ENCODE results near the gene ADSS1. TPM values are rescaled to one million over a fixed set of nuclear protein-coding genes. Genes with fewer than 3 reads are reported as not detected.
A peak's percentile ranks its signal among the peaks of the same experiment; 100 is the strongest.

ADSS1 gene
- total RNA-seq, 1 donor from 2014 or later: 5.5 TPM

DNA sequence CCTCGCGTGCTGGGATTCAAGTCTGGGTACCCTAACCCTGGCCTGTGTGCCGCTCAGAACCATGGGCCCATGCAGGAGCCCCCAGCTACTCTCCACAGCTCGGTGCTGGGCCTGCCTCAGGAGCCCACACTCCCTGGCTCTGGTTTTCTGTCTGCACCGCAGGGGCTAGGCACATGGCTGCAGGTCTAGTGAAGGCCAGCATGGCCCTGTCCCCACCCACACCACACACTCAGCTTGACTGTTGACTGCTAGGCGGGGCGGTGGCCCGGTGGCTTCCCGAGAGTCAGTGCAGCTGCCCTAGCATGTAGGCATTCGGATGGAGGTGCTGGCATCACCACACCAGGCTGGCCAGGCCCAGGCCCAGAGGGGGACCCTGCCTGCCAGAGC is 26.7 kb upstream of the ADSS1 start:
- DNase-seq (no peak), ATAC-seq (peak; percentile 7)
- intact Hi-C loops (cut with DNase I): no loop called here
- H3K36me3 ChIP-seq: peaks cover 10% of the 10 kb centered on the region
- H3K27ac ChIP-seq: no peak overlapping the region
- no peak for TF ChIP-seq CTCF (IDR thresholded peaks at IDR 0.05)
- no peaks in the 10 kb centered on the region for H3K27me3 ChIP-seq
- no peaks in the 10 kb centered on the region for H3K9me3 ChIP-seq
- H3K4me1 ChIP-seq: peaks cover 53% of the 10 kb centered on the region
- no peak overlapping the region for H3K4me3 ChIP-seq

- Histone ChIP-seq H3K36me3 (peaks cover 17% of the 10 kb centered on the region), H3K4me1 (peaks cover 47% of the 10 kb centered on the region), H3K27ac (no peak overlapping the region), H3K9me3 (no peaks in the 10 kb centered on the region), H3K27me3 (no peaks in the 10 kb centered on the region), H3K4me3 (no peak overlapping the region)
- TF ChIP-seq CTCF (IDR thresholded peaks at IDR 0.05): no peak
- DNase-seq (no peak), ATAC-seq (peak; percentile 52)
- intact Hi-C loops (cut with DNase I): no loop called here
Observed at GRCh38 chr14:104697892-104698583, 26.0 kb upstream of the ADSS1 start.

GRCh38 chr14:104698688-104699425 is 25.2 kb upstream of the ADSS1 start:
- no peak for TF ChIP-seq CTCF (IDR thresholded peaks at IDR 0.05)
- ATAC-seq: no peak
- Histone ChIP-seq H3K4me3 (peak overlapping the region; percentile 8), H3K36me3 (peaks cover 25% of the 10 kb centered on the region), H3K27me3 (no peaks in the 10 kb centered on the region), H3K27ac (peak overlapping the region; percentile 36), H3K9me3 (no peaks in the 10 kb centered on the region), H3K4me1 (peaks cover 47% of the 10 kb centered on the region)
- DNase-seq: no peak
- intact Hi-C loops (cut with DNase I): no loop called here

DNA sequence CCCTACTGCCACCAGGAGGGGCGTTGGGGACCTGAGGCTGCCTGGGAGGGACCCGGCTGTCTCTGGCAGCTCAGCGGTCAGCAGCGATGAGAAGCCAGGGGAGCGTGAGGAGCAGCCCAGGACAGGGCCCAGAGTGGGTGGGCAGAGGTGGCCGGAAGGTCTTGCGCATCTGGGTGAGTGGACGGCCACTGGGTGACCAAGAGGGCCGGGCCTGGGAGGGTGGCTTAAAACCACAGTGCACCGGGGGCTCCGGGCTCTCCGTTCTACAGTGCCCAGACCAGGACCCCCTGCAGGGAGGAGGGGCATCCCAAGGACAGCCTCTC is 24.6 kb upstream of the ADSS1 start:
- Histone ChIP-seq H3K9me3 (no peaks in the 10 kb centered on the region), H3K27me3 (no peaks in the 10 kb centered on the region), H3K27ac (peak overlapping the region; percentile 36), H3K4me3 (peak overlapping the region; percentile 8), H3K36me3 (peaks cover 30% of the 10 kb centered on the region), H3K4me1 (peaks cover 47% of the 10 kb centered on the region)
- TF ChIP-seq CTCF (IDR thresholded peaks at IDR 0.05): no peak
- DNase-seq: no peak
- intact Hi-C loops (cut with DNase I): no loop called here
- no peak for ATAC-seq

- no peak for TF ChIP-seq CTCF (IDR thresholded peaks at IDR 0.05)
- H3K4me3 ChIP-seq: no peak overlapping the region
- H3K27me3 ChIP-seq: no peaks in the 10 kb centered on the region
- ATAC-seq (no peak), DNase-seq (no peak)
- H3K4me1 ChIP-seq: peaks cover 40% of the 10 kb centered on the region
- no peak overlapping the region for H3K27ac ChIP-seq
- no peaks in the 10 kb centered on the region for H3K9me3 ChIP-seq
- intact Hi-C loops (cut with DNase I): no loop called here
- H3K36me3 ChIP-seq: peaks cover 36% of the 10 kb centered on the region
Observed at GRCh38 chr14:104700225-104700651, 23.8 kb upstream of the ADSS1 start.

Data from upper lobe of right lung (tissue), 1 donor.